Activated CD8-positive, alpha-beta T cell treated with anti-CD3 and anti-CD28 coated beads, Interleukin-2, amount 10 ng/mL, durations not matched to agents 7 days and 5 days (primary cell): ENCODE data around the gene RTL1. TPM values are rescaled to one million over a fixed set of nuclear protein-coding genes. Genes with fewer than 3 reads are reported as not detected.

Source experiments
- ATAC-seq: fragments of 150-1000 bp; cut with Tn5 transposase; one replicate; pipeline ENCODE4 v1.10.0; 2021; ENCODE audit warnings: moderate library complexity
- CTCF ChIA-PET: fragments of 350-600 bp; sonication (Branson Sonifier 250); formaldehyde crosslinking; loops from one replicate; lab custom pipeline; 2021; ENCODE audit warnings: antibody characterized with exemption; lab: Charles Lee
- POLR2A ChIA-PET: fragments of 350-600 bp; sonication (Branson Sonifier 250); formaldehyde crosslinking; loops from one replicate; lab custom pipeline; 2021; ENCODE audit warnings: antibody characterized with exemption; lab: Charles Lee
- DNase-seq: peaks from one replicate; pipeline ENCODE4 v3.0.0-alpha.2; 2020
- H3K27ac Mint-ChIP-seq: one replicate; pipeline ENCODE4 v1.8.0; 2021; ENCODE audit warnings: mild to moderate bottlenecking, mixed read lengths
- H3K27me3 Mint-ChIP-seq: one replicate; pipeline ENCODE4 v1.8.0; 2021; ENCODE audit warnings: low read depth, mixed read lengths
- H3K36me3 Mint-ChIP-seq: one replicate; pipeline ENCODE4 v1.8.0; 2021; ENCODE audit warnings: low read depth, mixed read lengths
- H3K4me1 Mint-ChIP-seq: one replicate; pipeline ENCODE4 v1.8.0; 2021; ENCODE audit warnings: low read depth, mixed read lengths
- H3K4me3 Mint-ChIP-seq: one replicate; pipeline ENCODE4 v1.8.0; 2021; ENCODE audit warnings: mild to moderate bottlenecking, mixed read lengths
- H3K9me3 Mint-ChIP-seq: one replicate; pipeline ENCODE4 v1.8.0; 2022; ENCODE audit warnings: mixed read lengths; ENCODE audit not compliant: insufficient read depth
- total RNA-seq, 2 experiments: library from RNA; stranded (reverse); gene quantifications; one replicate each; pipeline ENCODE4 v1.2.3, GENCODE V29; 2021

The RTL1 gene
- total RNA-seq, 2 experiments from 2014 or later, result not detected

DNA sequence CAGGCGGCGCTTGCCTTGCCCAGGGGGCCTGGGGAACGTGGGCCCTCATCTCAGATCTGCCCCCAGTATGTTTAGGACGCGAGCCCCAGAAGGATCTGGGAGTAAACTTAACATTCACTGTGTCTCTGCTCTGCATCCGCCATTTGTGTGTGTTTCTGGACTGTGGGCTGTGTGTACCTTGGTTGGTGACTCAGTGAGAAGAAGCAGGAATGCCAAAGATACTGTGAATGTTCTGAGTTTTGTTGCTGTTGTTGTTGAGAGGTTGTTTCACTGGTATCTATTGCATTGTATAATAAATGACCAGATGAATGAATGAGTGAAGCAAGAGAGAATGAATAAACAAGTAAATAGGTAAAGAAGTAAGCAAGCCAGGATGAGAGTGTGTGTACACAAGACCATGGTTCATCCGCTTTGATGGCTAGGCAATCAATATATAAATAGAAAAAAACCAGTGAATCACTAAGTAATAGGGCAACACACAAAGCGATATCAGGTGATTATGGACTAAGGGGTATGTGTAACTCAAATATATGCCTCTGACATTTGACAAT, 57.1 kb downstream of the RTL1 start:
- H3K27ac Mint-ChIP-seq, result no peak overlapping the region
- POLR2A ChIA-PET, result no interaction called here
- H3K4me3 Mint-ChIP-seq, result no peak overlapping the region

DNA sequence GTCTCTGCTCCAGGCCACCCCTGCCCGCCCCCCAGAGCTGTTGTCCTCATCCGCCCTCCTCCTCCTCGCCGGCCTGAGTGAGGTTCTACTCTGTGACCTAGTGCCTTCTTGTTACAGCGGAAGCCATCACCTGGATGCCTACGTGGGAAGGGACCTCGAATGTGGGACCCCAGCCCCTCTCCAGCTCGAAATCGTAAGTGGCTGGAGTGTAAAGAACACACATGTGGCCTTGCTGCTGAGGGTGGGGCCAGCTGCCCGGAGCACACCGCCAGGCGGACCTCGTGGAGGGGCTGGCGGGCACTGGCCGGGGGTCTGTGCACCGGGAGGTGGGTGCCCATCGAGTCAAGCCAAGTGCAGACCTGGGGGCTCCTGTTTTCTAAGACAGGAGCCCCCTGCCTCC, 58.2 kb downstream of the RTL1 start:
- ChIA-PET POLR2A (no interaction called here), CTCF (no interaction called here)
- Mint-ChIP-seq H3K4me1 (peaks cover 12% of the 10 kb centered on the region), H3K36me3 (no peaks in the 10 kb centered on the region), H3K27ac (no peak overlapping the region), H3K27me3 (no peaks in the 10 kb centered on the region), H3K9me3 (no peaks in the 10 kb centered on the region), H3K4me3 (no peak overlapping the region)
- ATAC-seq (no peak), DNase-seq (no peak)

More for the DNA sequence above, 57.1 kb downstream of the RTL1 start:
- no peak for DNase-seq
- H3K9me3 Mint-ChIP-seq, result no peaks in the 10 kb centered on the region
- CTCF ChIA-PET, result no interaction called here
- ATAC-seq, result no peak
- no peaks in the 10 kb centered on the region for H3K27me3 Mint-ChIP-seq
- H3K36me3 Mint-ChIP-seq, result no peaks in the 10 kb centered on the region
- H3K4me1 Mint-ChIP-seq, result peaks cover 12% of the 10 kb centered on the region

GRCh38 chr14:100844846-100845245, 58.7 kb downstream of the RTL1 start:
- no peaks in the 10 kb centered on the region for H3K27me3 Mint-ChIP-seq
- DNase-seq (no peak), ATAC-seq (no peak)
- CTCF ChIA-PET, result no interaction called here
- POLR2A ChIA-PET, result no interaction called here
- H3K9me3 Mint-ChIP-seq, result no peaks in the 10 kb centered on the region
- H3K4me1 Mint-ChIP-seq, result peaks cover 12% of the 10 kb centered on the region
- no peaks in the 10 kb centered on the region for H3K36me3 Mint-ChIP-seq
- H3K27ac Mint-ChIP-seq, result no peak overlapping the region
- no peak overlapping the region for H3K4me3 Mint-ChIP-seq

- POLR2A ChIA-PET, result no interaction called here
- no peaks in the 10 kb centered on the region for H3K27me3 Mint-ChIP-seq
- CTCF ChIA-PET, result no interaction called here
- DNase-seq (no peak), ATAC-seq (no peak)
- H3K4me3 Mint-ChIP-seq, result no peak overlapping the region
- H3K36me3 Mint-ChIP-seq, result no peaks in the 10 kb centered on the region
- H3K9me3 Mint-ChIP-seq, result no peaks in the 10 kb centered on the region
- H3K4me1 Mint-ChIP-seq, result peaks cover 12% of the 10 kb centered on the region
- no peak overlapping the region for H3K27ac Mint-ChIP-seq
Measured at GRCh38 chr14:100844421-100844820, 59.1 kb downstream of the RTL1 start.

GRCh38 chr14:100844082-100844408, 59.5 kb downstream of the RTL1 start:
- DNase-seq, result peak; percentile 27
- Mint-ChIP-seq H3K27me3 (no peaks in the 10 kb centered on the region), H3K4me3 (no peak overlapping the region), H3K36me3 (no peaks in the 10 kb centered on the region), H3K4me1 (peaks cover 12% of the 10 kb centered on the region), H3K27ac (no peak overlapping the region), H3K9me3 (no peaks in the 10 kb centered on the region)
- CTCF ChIA-PET, result no interaction called here
- no peak for ATAC-seq
- POLR2A ChIA-PET, result no interaction called here

GRCh38 chr14:100842799-100843198, 60.7 kb downstream of the RTL1 start:
- ChIA-PET CTCF (interaction anchor here (1.5 kb wide), 1 partner anchor 8 kb away, joined by 8 read pairs; no protein-coding TSS in a partner anchor), POLR2A (no interaction called here)
- ATAC-seq, result no peak
- Mint-ChIP-seq H3K9me3 (no peaks in the 10 kb centered on the region), H3K4me1 (peaks cover 12% of the 10 kb centered on the region), H3K27ac (no peak overlapping the region), H3K4me3 (no peak overlapping the region), H3K27me3 (no peaks in the 10 kb centered on the region), H3K36me3 (no peaks in the 10 kb centered on the region)
- no peak for DNase-seq

GRCh38 chr14:100841761-100842403, 61.6 kb downstream of the RTL1 start:
- no peak overlapping the region for H3K27ac Mint-ChIP-seq
- no peaks in the 10 kb centered on the region for H3K9me3 Mint-ChIP-seq
- no peak for DNase-seq
- H3K27me3 Mint-ChIP-seq, result no peaks in the 10 kb centered on the region
- H3K4me1 Mint-ChIP-seq, result peaks cover 12% of the 10 kb centered on the region
- no peak overlapping the region for H3K4me3 Mint-ChIP-seq
- no peak for ATAC-seq
- no peaks in the 10 kb centered on the region for H3K36me3 Mint-ChIP-seq
- CTCF ChIA-PET, result interaction anchor here (1.5 kb wide), 1 partner anchor 9 kb away, joined by 8 read pairs; no protein-coding TSS in a partner anchor
- POLR2A ChIA-PET, result no interaction called here

DNA sequence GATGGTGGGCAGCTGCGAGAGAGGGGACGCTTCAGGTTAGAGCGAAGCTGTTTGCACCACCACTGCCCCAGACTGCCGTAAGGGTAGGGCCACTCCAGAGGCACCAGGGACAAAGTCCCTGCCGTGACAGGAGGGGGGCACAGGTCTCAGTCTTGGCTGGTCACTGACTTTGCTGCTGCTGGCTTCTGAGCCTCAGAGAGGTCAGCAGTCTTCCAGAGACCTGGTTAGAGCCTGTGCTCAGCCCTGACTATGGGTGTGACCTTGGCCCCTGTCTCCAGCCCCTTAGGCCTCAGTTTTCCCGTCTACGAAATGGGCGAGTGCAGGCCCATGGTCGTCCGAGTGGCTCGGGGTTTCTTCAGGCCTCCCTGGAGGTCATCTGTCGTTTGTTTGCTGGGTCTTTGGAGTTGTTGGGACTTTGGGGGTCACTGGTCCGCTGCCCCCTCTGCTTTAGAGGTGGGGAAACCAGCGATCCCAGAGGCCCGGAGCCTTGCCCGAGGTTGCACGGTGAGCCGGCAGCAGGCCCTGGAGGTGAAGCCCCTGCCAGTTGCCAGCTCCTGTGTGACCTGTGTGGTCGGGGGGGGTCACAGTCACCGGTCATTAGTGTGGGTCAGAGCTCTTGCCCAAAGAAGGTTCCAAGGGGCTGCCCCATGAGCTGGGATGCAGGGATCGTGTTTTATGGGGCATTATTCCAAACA, 62.3 kb downstream of the RTL1 start:
- CTCF ChIA-PET, result interaction anchor here (1.5 kb wide), 1 partner anchor 9 kb away, joined by 8 read pairs; no protein-coding TSS in a partner anchor
- Mint-ChIP-seq H3K36me3 (no peaks in the 10 kb centered on the region), H3K9me3 (no peaks in the 10 kb centered on the region), H3K27ac (no peak overlapping the region), H3K27me3 (no peaks in the 10 kb centered on the region), H3K4me1 (peaks cover 12% of the 10 kb centered on the region), H3K4me3 (no peak overlapping the region)
- POLR2A ChIA-PET, result no interaction called here
- no peak for ATAC-seq
- DNase-seq, result no peak

- Mint-ChIP-seq H3K9me3 (no peaks in the 10 kb centered on the region), H3K4me1 (peaks cover 12% of the 10 kb centered on the region), H3K4me3 (no peak overlapping the region), H3K36me3 (no peaks in the 10 kb centered on the region), H3K27me3 (no peaks in the 10 kb centered on the region), H3K27ac (no peak overlapping the region)
- DNase-seq (no peak), ATAC-seq (no peak)
- ChIA-PET POLR2A (no interaction called here), CTCF (no interaction called here)
Measured at GRCh38 chr14:100840286-100841065, 63.0 kb downstream of the RTL1 start.

DNA sequence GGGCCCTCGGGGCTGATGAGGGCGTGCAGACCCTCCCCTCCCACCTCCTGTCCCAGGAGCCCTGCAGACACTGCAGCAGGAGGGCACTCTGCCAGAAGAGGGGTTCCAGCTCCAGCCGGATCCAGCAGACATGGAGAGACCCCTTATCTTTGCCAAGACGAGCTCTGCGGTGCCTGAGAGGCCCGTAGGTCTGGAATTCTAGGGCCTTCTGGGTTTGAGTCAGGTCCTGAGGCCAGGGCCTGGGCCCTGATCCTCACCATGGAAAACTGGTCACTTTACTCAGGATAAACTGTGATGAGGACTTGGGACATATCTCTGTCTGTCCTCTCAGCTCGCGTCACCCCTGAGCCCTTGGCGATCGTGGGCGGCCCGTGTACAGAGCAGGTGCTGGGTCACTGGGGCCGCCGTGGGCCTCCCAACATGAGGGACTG, 63.8 kb downstream of the RTL1 start:
- CTCF ChIA-PET, result no interaction called here
- Mint-ChIP-seq H3K9me3 (no peaks in the 10 kb centered on the region), H3K4me3 (no peak overlapping the region), H3K36me3 (no peaks in the 10 kb centered on the region), H3K27ac (no peak overlapping the region), H3K4me1 (peaks cover 12% of the 10 kb centered on the region), H3K27me3 (no peaks in the 10 kb centered on the region)
- ATAC-seq (no peak), DNase-seq (no peak)
- POLR2A ChIA-PET, result no interaction called here

- ATAC-seq, result no peak
- ChIA-PET CTCF (no interaction called here), POLR2A (no interaction called here)
- H3K36me3 Mint-ChIP-seq, result no peaks in the 10 kb centered on the region
- no peak for DNase-seq
- H3K9me3 Mint-ChIP-seq, result no peaks in the 10 kb centered on the region
- no peak overlapping the region for H3K27ac Mint-ChIP-seq
- H3K4me1 Mint-ChIP-seq, result peaks cover 8% of the 10 kb centered on the region
- H3K27me3 Mint-ChIP-seq, result no peaks in the 10 kb centered on the region
- no peak overlapping the region for H3K4me3 Mint-ChIP-seq
Measured at GRCh38 chr14:100839315-100839585, 64.3 kb downstream of the RTL1 start.
